Measurements from ENCODE around the gene KIAA1143. TPM values are rescaled to one million over a fixed set of nuclear protein-coding genes. Genes with fewer than 3 reads are reported as not detected.

Gene KIAA1143
- total and polyA plus RNA-seq, 2 of the 13 experiments (the other 11 are each of a cell fraction or from before 2014, with no cell fraction given), result 9.9 to 27.2 TPM

DNA sequence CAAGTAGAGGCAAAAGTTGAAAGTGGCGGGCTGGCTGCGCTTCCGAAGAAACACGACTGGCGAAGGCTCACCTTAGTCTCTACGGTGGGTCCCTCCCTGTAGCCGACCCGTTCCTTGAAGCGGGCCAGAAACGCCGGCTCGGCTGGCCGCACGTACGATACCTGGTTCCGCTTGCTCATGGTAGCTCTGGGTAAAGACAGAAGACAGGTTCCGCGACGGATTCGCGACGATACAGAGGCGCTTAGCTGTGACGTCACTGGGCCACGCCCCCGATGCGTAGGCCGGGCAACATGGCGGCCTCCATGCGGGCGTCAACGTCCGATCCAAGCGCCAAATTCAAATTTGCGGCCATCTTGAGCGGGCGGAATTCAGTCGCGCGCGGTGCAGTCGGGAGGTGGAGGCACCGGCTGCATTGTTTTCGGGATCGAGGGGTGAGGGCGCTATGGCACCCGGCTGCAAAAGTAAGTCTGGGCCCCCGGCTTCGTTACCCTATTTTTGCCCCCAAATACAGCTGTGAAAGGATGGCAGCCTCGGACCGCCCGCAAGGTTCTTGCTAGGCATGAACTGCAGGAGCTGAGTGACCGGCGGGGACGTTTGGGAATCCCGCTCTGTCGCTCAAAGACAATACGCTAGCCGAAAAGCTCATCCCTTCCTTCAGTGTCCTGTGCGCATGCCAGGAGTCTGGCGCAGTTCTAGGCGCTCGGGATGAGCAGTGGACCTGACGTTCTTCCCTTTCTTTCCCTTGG lies at the start of gene KIAA1143, which contains the start of gene KIF15 (continued):
- peak; percentile 84; the same call in 1 of the 2 replicates for TF ChIP-seq NCOA1 (CRISPR knock-in tag; IDR thresholded peaks at IDR 0.05)
- TF ChIP-seq ZNF160 (CRISPR knock-in tag; IDR thresholded peaks at IDR 0.05), result peak; percentile 71; the same call in 1 of the 2 replicates
- TF ChIP-seq HNRNPK (IDR thresholded peaks at IDR 0.05; ENCODE audit: low read depth, low read length, poor library complexity, severe bottlenecking), result no peak
- TF ChIP-seq, protein P1, sequence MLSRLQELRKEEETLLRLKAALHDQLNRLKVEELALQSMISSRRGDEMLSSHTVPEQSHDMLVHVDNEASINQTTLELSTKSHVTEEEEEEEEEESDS (CRISPR knock-in tag; IDR thresholded peaks at IDR 0.05; ENCODE audit: borderline replicate concordance), result 0 out of 2 replicates have a peak, but pooled peaks have one; percentile 53
- TF ChIP-seq LRRFIP1 (CRISPR knock-in tag; conservative IDR thresholded peaks at IDR 0.05), result no peak
- TF ChIP-seq, protein P2, sequence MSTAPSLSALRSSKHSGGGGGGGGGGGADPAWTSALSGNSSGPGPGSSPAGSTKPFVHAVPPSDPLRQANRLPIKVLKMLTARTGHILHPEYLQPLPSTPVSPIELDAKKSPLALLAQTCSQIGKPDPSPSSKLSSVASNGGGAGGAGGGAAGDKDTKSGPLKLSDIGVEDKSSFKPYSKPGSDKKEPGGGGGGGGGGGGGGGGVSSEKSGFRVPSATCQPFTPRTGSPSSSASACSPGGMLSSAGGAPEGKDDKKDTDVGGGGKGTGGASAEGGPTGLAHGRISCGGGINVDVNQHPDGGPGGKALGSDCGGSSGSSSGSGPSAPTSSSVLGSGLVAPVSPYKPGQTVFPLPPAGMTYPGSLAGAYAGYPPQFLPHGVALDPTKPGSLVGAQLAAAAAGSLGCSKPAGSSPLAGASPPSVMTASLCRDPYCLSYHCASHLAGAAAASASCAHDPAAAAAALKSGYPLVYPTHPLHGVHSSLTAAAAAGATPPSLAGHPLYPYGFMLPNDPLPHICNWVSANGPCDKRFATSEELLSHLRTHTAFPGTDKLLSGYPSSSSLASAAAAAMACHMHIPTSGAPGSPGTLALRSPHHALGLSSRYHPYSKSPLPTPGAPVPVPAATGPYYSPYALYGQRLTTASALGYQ (CRISPR knock-in tag; IDR thresholded peaks at IDR 0.05), result peak; percentile 44; the same call in 1 of the 2 replicates
- 0 out of 2 replicates have a peak, but pooled peaks have one; percentile 32 for TF ChIP-seq ZBTB46 (CRISPR knock-in tag; IDR thresholded peaks at IDR 0.05; ENCODE audit: borderline replicate concordance)
- TF ChIP-seq ZNF800 (CRISPR knock-in tag; IDR thresholded peaks at IDR 0.05), result peak; percentile 86
- TF ChIP-seq ZNF609 (CRISPR knock-in tag; IDR thresholded peaks at IDR 0.05; ENCODE audit: borderline replicate concordance), result peak; percentile 81
- 0 out of 2 replicates have a peak, but pooled peaks have one; percentile 20 for TF ChIP-seq ATF3 (CRISPR knock-in tag; IDR thresholded peaks at IDR 0.05)

Data from HepG2 (cell line).